Endothelial cell of umbilical vein (primary cell): ENCODE results near the gene GUK1. TPM values are rescaled to one million over a fixed set of nuclear protein-coding genes. Genes with fewer than 3 reads are reported as not detected.

Experiments
- BruUV-seq: library from RNA; stranded (reverse); fragments of 400-500 nt; replicated peaks from 2 replicates; lab custom pipeline; 2021; lab: Mats Ljungman, UMichigan
- CTCF ChIA-PET: fragments of 300-600, 350-600 bp; sonication (Branson Sonifier 250); formaldehyde crosslinking; loops from one replicate; lab custom pipeline; 2021; ENCODE audit warnings: antibody characterized with exemption, inconsistent platforms; lab: Charles Lee
- POLR2A ChIA-PET: fragments of 300-600, 350-600 bp; sonication (Branson Sonifier 250); formaldehyde crosslinking; loops from one replicate; lab custom pipeline; 2021; ENCODE audit warnings: antibody characterized with exemption, inconsistent platforms; lab: Charles Lee
- DNase-seq: peaks from one replicate; pipeline ENCODE4 v3.0.0-alpha.2; 2011; ENCODE audit warnings: low read depth, low spot score
- FAIRE-seq: peaks from 2 replicates; lab custom pipeline; 2011; peaks lifted over from hg19 to GRCh38; lab: Jason Lieb, UNC
- H2AFZ ChIP-seq: 2 replicates; pipeline ENCODE4 v1.6.0; 2012; ENCODE audit warnings: low read depth, low read length, control low read depth, inconsistent platforms
- H3K27ac ChIP-seq: 2 replicates; pipeline ENCODE4 v1.5.1; 2011; ENCODE audit warnings: low read depth, mild to moderate bottlenecking, control low read depth, low read length, moderate library complexity; ENCODE audit not compliant: insufficient read depth
- H3K27me3 ChIP-seq, 2 experiments: 2 replicates each; pipeline versions ENCODE4 v1.6.0 to v1.6.1; 2011; ENCODE audit warnings: low read length in 2 of 2, mixed read lengths in 1 of 2; ENCODE audit not compliant: control insufficient read depth in 2 of 2, insufficient read depth in 2 of 2
- H3K36me3 ChIP-seq, 2 experiments: 2 replicates in 1 of 2; 3 replicates in 1 of 2; pipeline ENCODE4 v1.5.1; 2011; ENCODE audit warnings: low read length in 2 of 2, mild to moderate bottlenecking in 1 of 2, moderate library complexity in 1 of 2; ENCODE audit not compliant: control insufficient read depth in 2 of 2, insufficient read depth in 2 of 2; ENCODE audit errors: extremely low read depth in 1 of 2
- H3K4me1 ChIP-seq: 3 replicates; pipeline ENCODE4 v1.5.1; 2011; ENCODE audit warnings: mild to moderate bottlenecking, low read length; ENCODE audit not compliant: control insufficient read depth, insufficient read depth; ENCODE audit errors: extremely low read depth
- H3K4me2 ChIP-seq: 2 replicates; pipeline ENCODE4 v1.6.1; 2011; ENCODE audit warnings: low read length, control low read depth, mixed read lengths; ENCODE audit not compliant: insufficient read depth
- H3K4me3 ChIP-seq, 3 experiments: fragments of 200-600 bp in 1 of 3; sonication (generic), shearing (Covaris generic) in 1 of 3; replicated peaks in 1 of 3; 2 replicates each; pipeline ENCODE4 v1.5.1; 2011 to 2016; ENCODE audit warnings: control low read depth in 3 of 3, low read length in 3 of 3, mild to moderate bottlenecking in 2 of 3, inconsistent platforms in 1 of 3, low read depth in 1 of 3, moderate library complexity in 1 of 3; ENCODE audit not compliant: insufficient read depth in 1 of 3
- H3K79me2 ChIP-seq: 2 replicates; pipeline ENCODE4 v1.6.0; 2012; ENCODE audit warnings: low read length, inconsistent platforms; ENCODE audit not compliant: control insufficient read depth, insufficient read depth
- H3K9ac ChIP-seq: replicated peaks from 2 replicates; pipeline ENCODE3; 2011; ENCODE audit warnings: low read length, control low read depth; ENCODE audit not compliant: insufficient read depth; ENCODE audit errors: extremely low read depth
- H3K9me1 ChIP-seq: replicated peaks from 3 replicates; pipeline ENCODE4 v1.6.0; 2011; ENCODE audit warnings: mild to moderate bottlenecking, low read length; ENCODE audit not compliant: control insufficient read depth, insufficient read depth; ENCODE audit errors: extremely low read depth
- H3K9me3 ChIP-seq: replicated peaks from 2 replicates; pipeline ENCODE4 v1.5.1; 2012; ENCODE audit warnings: low read length, inconsistent platforms; ENCODE audit not compliant: control insufficient read depth, insufficient read depth
- H4K20me1 ChIP-seq: replicated peaks from 2 replicates; pipeline ENCODE3; 2011; ENCODE audit warnings: mild to moderate bottlenecking, low read length; ENCODE audit not compliant: control insufficient read depth, insufficient read depth; ENCODE audit errors: extremely low read depth
- CTCF ChIP-seq, 2 donors: IDR thresholded peaks; 1 replicate in 1 of 2; 2 replicates in 1 of 2; pipeline ENCODE4 v1.5.1; 2011; ENCODE audit warnings: low read length in 2 of 2, mild to moderate bottlenecking in 2 of 2, moderate library complexity in 2 of 2, control low read depth in 1 of 2, inconsistent platforms in 1 of 2, low read depth in 1 of 2; ENCODE audit not compliant: insufficient read depth in 1 of 2; ENCODE audit errors: extremely low read depth in 1 of 2
- EZH2 ChIP-seq: IDR thresholded peaks from 2 replicates; pipeline ENCODE4 v1.6.1; 2012; ENCODE audit warnings: borderline replicate concordance, low read depth, mild to moderate bottlenecking, moderate library complexity, low read length, inconsistent platforms; ENCODE audit not compliant: severe bottlenecking
- FOS ChIP-seq: IDR thresholded peaks from 2 replicates; pipeline ENCODE4 v1.6.1; 2011; ENCODE audit warnings: mild to moderate bottlenecking, low read length, moderate library complexity, borderline replicate concordance; ENCODE audit not compliant: insufficient read depth
- GATA2 ChIP-seq: IDR thresholded peaks from 2 replicates; pipeline ENCODE4 v1.7.0; 2011; ENCODE audit warnings: low read depth, mild to moderate bottlenecking, moderate library complexity, mixed read lengths, low read length; ENCODE audit not compliant: insufficient read length, insufficient read depth
- JUN ChIP-seq: IDR thresholded peaks from 2 replicates; pipeline ENCODE4 v1.6.1; 2011; ENCODE audit warnings: borderline replicate concordance, low read depth; ENCODE audit not compliant: insufficient read length, insufficient read depth
- MYC ChIP-seq: IDR thresholded peaks from one replicate; pipeline ENCODE4 v1.6.1; 2011; ENCODE audit warnings: mild to moderate bottlenecking, low read depth, low read length
- POLR2A ChIP-seq: IDR thresholded peaks from 2 replicates; pipeline ENCODE4 v1.6.1; 2012; ENCODE audit warnings: low read depth, mild to moderate bottlenecking, control low read depth, low read length
- POLR2AphosphoS5 ChIP-seq: IDR thresholded peaks from 2 replicates; pipeline ENCODE4 v1.6.1; 2012; ENCODE audit warnings: low read depth, mild to moderate bottlenecking, control low read depth, low read length, moderate library complexity; ENCODE audit not compliant: insufficient read depth
- dilution Hi-C: fragments of 300-500 bp; cut with MboI; formaldehyde crosslinking; loops from one replicate; pipeline ENCODE4 v1.15.0; 2019; ENCODE audit warnings: low sequenced_read_pairs; ENCODE audit not compliant: extremely low pct_ligation_motif_present
- intact Hi-C: fragments of 100-400 bp; cut with micrococcal nuclease; formaldehyde crosslinking; loops from one replicate; pipeline ENCODE4 v1.10.0; 2022
- polyA plus RNA-seq, 4 experiments: library from polyadenylated mRNA; depleted of rRNA in 3 of 4; stranded (reverse) in 3 of 4; unstranded in 1 of 4; fragments of >200 nt; gene quantifications; 2 replicates each; pipeline versions ENCODE4 v1.2.1 to v1.2.3, GENCODE V29; 2011 to 2012; ENCODE audit warnings: missing spikeins in 1 of 4
- total RNA-seq: library from RNA; stranded (reverse); gene quantifications from 2 replicates; pipeline ENCODE4 v1.2.3, GENCODE V29; 2021
- TF ChIP-seq, protein P1 (sequence below): IDR thresholded peaks from 2 replicates; pipeline ENCODE4 v1.6.1; 2011; ENCODE audit not compliant: insufficient read depth, insufficient read length

GUK1 gene
- total and polyA plus RNA-seq, 2 donors (not counting 3 experiments of a cell fraction or from before 2014, with no cell fraction given): 239 to 742 TPM

DNA sequence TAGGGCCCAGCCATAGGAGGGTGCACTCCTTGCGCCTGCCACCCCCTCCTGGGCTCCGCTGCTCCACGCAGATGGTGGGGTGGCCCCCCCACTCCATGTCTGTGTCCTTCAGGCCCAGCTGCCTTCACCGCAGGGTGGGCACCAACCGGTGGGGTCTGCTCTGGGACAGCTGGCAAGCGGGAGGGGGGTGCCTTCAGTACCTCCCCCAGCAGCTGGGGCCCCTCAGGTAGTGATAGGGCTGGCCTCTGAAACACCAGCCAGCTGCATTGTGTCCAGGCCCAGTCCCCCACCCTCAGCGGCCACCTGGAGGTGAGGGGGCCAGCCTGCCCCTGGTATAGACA, 10.0 kb downstream of the GUK1 start:
- Histone ChIP-seq H3K4me3 (no peak overlapping the region), H2AFZ (no peak overlapping the region), H3K9me1 (no peaks in the 10 kb centered on the region), H3K9ac (no peak overlapping the region), H3K27me3 (no peaks in the 10 kb centered on the region), H3K9me3 (no peaks in the 10 kb centered on the region), H3K36me3 (peaks cover 0 to 16% of the 10 kb centered on the region in 2 experiments), H3K4me1 (peaks cover 16% of the 10 kb centered on the region), H3K79me2 (peaks cover 21% of the 10 kb centered on the region), H3K4me2 (no peak overlapping the region), H3K27ac (no peak overlapping the region), H4K20me1 (no peaks in the 10 kb centered on the region)
- POLR2A ChIA-PET: no interaction called here
- dilution Hi-C loops (no loop called here), intact Hi-C loops (no loop called here)
- no peak for TF ChIP-seq GATA2
- TF ChIP-seq POLR2A: no peak
- TF ChIP-seq JUN: no peak
- TF ChIP-seq POLR2AphosphoS5: no peak
- no peak for TF ChIP-seq FOS
- TF ChIP-seq EZH2: no peak
- TF ChIP-seq, protein P1, sequence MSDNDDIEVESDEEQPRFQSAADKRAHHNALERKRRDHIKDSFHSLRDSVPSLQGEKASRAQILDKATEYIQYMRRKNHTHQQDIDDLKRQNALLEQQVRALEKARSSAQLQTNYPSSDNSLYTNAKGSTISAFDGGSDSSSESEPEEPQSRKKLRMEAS: no peak
- TF ChIP-seq MYC: no peak
- no peak for TF ChIP-seq CTCF (IDR thresholded peaks at IDR 0.05; ENCODE audit: extremely low read depth in 1 of 2, insufficient read depth in 1 of 2, low read depth in 1 of 2, low read length in 2 of 2)
- DNase-seq (no peak), FAIRE-seq (no peak)
- CTCF ChIA-PET: interaction anchor here (0.8 kb wide), 1 partner anchor 151 kb away, joined by 3 read pairs; no protein-coding TSS in a partner anchor
- no TSS peak for BruUV-seq
